HepG2 (cell line): ENCODE measurements around the gene WNT3. TPM values are rescaled to one million over a fixed set of nuclear protein-coding genes. Genes with fewer than 3 reads are reported as not detected.

Experiments used
- ATAC-seq: fragments of 200-7000 bp; cut with Tn5 transposase; 3 replicates; pipeline ENCODE4 v1.9.1; 2020; ENCODE audit warnings: mild to moderate bottlenecking, moderate library complexity
- BruUV-seq: library from RNA; stranded (reverse); fragments of 400-500 nt; replicated peaks from 2 replicates; lab custom pipeline; 2021; lab: Mats Ljungman, UMichigan
- CTCF ChIA-PET: fragments of 300-600 bp; formaldehyde crosslinking; extraction: SDS; loops from one replicate; lab custom pipeline; 2021; ENCODE audit warnings: low total read pairs, inconsistent platforms, low intra/inter-chr PET ratio; lab: Yijun Ruan, JAX
- POLR2A ChIA-PET: fragments of 350-600 bp; sonication (Branson Sonifier 250); formaldehyde crosslinking; loops from one replicate; lab custom pipeline; 2020; ENCODE audit warnings: antibody characterized with exemption, inconsistent platforms; lab: Yijun Ruan, JAX
- DNase-seq: peaks from one replicate; pipeline ENCODE4 v3.0.0-alpha.2; 2015; ENCODE audit warnings: low spot score
- FAIRE-seq: peaks from 3 replicates; lab custom pipeline; 2011; peaks lifted over from hg19 to GRCh38; lab: Jason Lieb, UNC
- H2AFZ ChIP-seq: one replicate; pipeline ENCODE4 v1.6.1; 2011; ENCODE audit warnings: low read length, inconsistent platforms
- H3K27ac ChIP-seq: fragments of 300-600 bp; 3 replicates; pipeline ENCODE4 v1.8.0; 2011; ENCODE audit warnings: mixed run types, mild to moderate bottlenecking, mixed read lengths, low read length, inconsistent platforms; ENCODE audit not compliant: insufficient read depth; ENCODE audit errors: extremely low read length
- H3K27me3 ChIP-seq, 2 experiments: fragments of 200-600 bp in 1 of 2; 2 replicates in 1 of 2; 3 replicates in 1 of 2; pipeline versions ENCODE4 v1.6.0 to v1.8.0; 2011; ENCODE audit warnings: low read length in 2 of 2, mild to moderate bottlenecking in 2 of 2, moderate library complexity in 2 of 2, inconsistent platforms in 1 of 2; ENCODE audit not compliant: insufficient read depth in 2 of 2, control insufficient read depth in 1 of 2
- H3K36me3 ChIP-seq, 2 experiments: fragments of 200-600 bp in 1 of 2; replicated peaks in 1 of 2; 2 replicates in 1 of 2; 3 replicates in 1 of 2; pipeline versions ENCODE4 v1.5.1 to v1.8.0; 2011; ENCODE audit warnings: low read length in 2 of 2, inconsistent platforms in 1 of 2; ENCODE audit not compliant: insufficient read depth in 2 of 2, control insufficient read depth in 1 of 2
- H3K4me1 ChIP-seq: 2 replicates; pipeline ENCODE4 v1.5.1; 2012; ENCODE audit warnings: low read length, inconsistent platforms; ENCODE audit not compliant: insufficient read depth
- H3K4me2 ChIP-seq: 2 replicates; pipeline ENCODE4 v1.6.0; 2011; ENCODE audit warnings: low read depth, low read length, inconsistent platforms
- H3K4me3 ChIP-seq, 3 experiments: fragments of 200-600 bp in 1 of 3; sonication (generic), shearing (Covaris generic) in 1 of 3; replicated peaks in 1 of 3; 2 replicates each; pipeline ENCODE4 v1.5.1; 2011 to 2016; ENCODE audit warnings: low read length in 3 of 3, inconsistent platforms in 2 of 3, low read depth in 2 of 3, mild to moderate bottlenecking in 2 of 3, control low read depth in 1 of 3, mixed read lengths in 1 of 3; ENCODE audit not compliant: insufficient read depth in 1 of 3
- H3K79me2 ChIP-seq: one replicate; pipeline ENCODE4 v1.6.1; 2011; ENCODE audit warnings: low read length, inconsistent platforms; ENCODE audit not compliant: insufficient read depth
- H3K9ac ChIP-seq: 2 replicates; pipeline ENCODE4 v1.6.0; 2011; ENCODE audit warnings: mild to moderate bottlenecking, low read depth, low read length, inconsistent platforms; ENCODE audit not compliant: insufficient read depth
- H3K9me3 ChIP-seq: 2 replicates; pipeline ENCODE4 v1.5.1; 2012; ENCODE audit warnings: mild to moderate bottlenecking, low read length
- H4K20me1 ChIP-seq: 2 replicates; pipeline ENCODE4 v1.6.0; 2011; ENCODE audit warnings: inconsistent platforms, mild to moderate bottlenecking, low read length, moderate library complexity; ENCODE audit not compliant: insufficient read depth
- CAMTA2 ChIP-seq: sonication (generic); formaldehyde crosslinking; IDR thresholded peaks from 2 replicates; pipeline ENCODE4 v1.4.0; 2020; ENCODE audit warnings: mild to moderate bottlenecking, missing genetic modification reagents, borderline replicate concordance
- DNMT1 ChIP-seq: sonication (generic); formaldehyde crosslinking; IDR thresholded peaks from 2 replicates; pipeline ENCODE4 v1.5.1; 2020; ENCODE audit warnings: mild to moderate bottlenecking, missing genetic modification reagents
- HOXA7 ChIP-seq: sonication (generic); formaldehyde crosslinking; IDR thresholded peaks from 2 replicates; pipeline ENCODE4 v1.8.1; 2022; ENCODE audit warnings: mild to moderate bottlenecking, missing genetic modification reagents, moderate library complexity
- MAFF ChIP-seq: IDR thresholded peaks from 2 replicates; pipeline ENCODE4 v1.6.1; 2011; ENCODE audit warnings: low read depth, low read length, improper control_type of control experiment
- NKX3-1 ChIP-seq: sonication (generic); formaldehyde crosslinking; IDR thresholded peaks from 2 replicates; pipeline ENCODE4 v1.5.0; 2020; ENCODE audit warnings: missing genetic modification reagents
- RARG ChIP-seq: sonication (generic); formaldehyde crosslinking; IDR thresholded peaks from 2 replicates; pipeline ENCODE4 v1.4.0; 2020; ENCODE audit warnings: low read depth, mild to moderate bottlenecking, missing genetic modification reagents
- SIX1 ChIP-seq: sonication (generic); formaldehyde crosslinking; IDR thresholded peaks from 2 replicates; pipeline ENCODE4 v1.4.0; 2020; ENCODE audit warnings: missing genetic modification reagents, borderline replicate concordance
- SNAPC5 ChIP-seq: sonication (generic); formaldehyde crosslinking; IDR thresholded peaks from 2 replicates; pipeline ENCODE4 v1.8.1; 2023; ENCODE audit warnings: mild to moderate bottlenecking, missing genetic modification reagents, borderline replicate concordance
- SUZ12 ChIP-seq: fragments of 150-350 bp; IDR thresholded peaks from 2 replicates; pipeline ENCODE4 v1.6.1; 2014; ENCODE audit warnings: low read depth, low read length
- THRA ChIP-seq: sonication (generic); formaldehyde crosslinking; IDR thresholded peaks from 2 replicates; pipeline ENCODE4 v1.4.0; 2020; ENCODE audit warnings: missing genetic modification reagents, borderline replicate concordance
- ZFYVE20 ChIP-seq: sonication (generic); formaldehyde crosslinking; IDR thresholded peaks from 2 replicates; pipeline ENCODE4 v1.8.0; 2023; ENCODE audit warnings: low read depth, mild to moderate bottlenecking, moderate library complexity, missing genetic modification reagents, borderline replicate concordance
- ZNF253 ChIP-seq: sonication (generic); formaldehyde crosslinking; IDR thresholded peaks from 2 replicates; pipeline ENCODE4 v1.8.0; 2022; ENCODE audit warnings: mild to moderate bottlenecking, missing genetic modification reagents, borderline replicate concordance
- ZNF501 ChIP-seq: sonication (generic); formaldehyde crosslinking; IDR thresholded peaks from 2 replicates; pipeline ENCODE4 v1.5.1; 2020; ENCODE audit warnings: mild to moderate bottlenecking, moderate library complexity, missing genetic modification reagents
- ZNF557 ChIP-seq: sonication (generic); formaldehyde crosslinking; IDR thresholded peaks from 2 replicates; pipeline ENCODE4 v1.4.0; 2020; ENCODE audit warnings: missing genetic modification reagents
- ZNF672 ChIP-seq: sonication (generic); formaldehyde crosslinking; IDR thresholded peaks from 2 replicates; pipeline ENCODE4 v1.8.1; 2022; ENCODE audit warnings: missing genetic modification reagents
- ZNF788 ChIP-seq: sonication (generic); formaldehyde crosslinking; IDR thresholded peaks from 2 replicates; pipeline ENCODE4 v1.5.0; 2020; ENCODE audit warnings: mild to moderate bottlenecking, missing genetic modification reagents, borderline replicate concordance
- WGBS: methylation state at CpG from one replicate; pipeline ENCODE4 v1.1.6; 2017; ENCODE audit warnings: low lambda C conversion rate; 5-methylcytosine and 5-hydroxymethylcytosine counted together
- in situ Hi-C: cut with HindIII; loops from 2 replicates; pipeline ENCODE4 v1.10.0; 2017; ENCODE audit warnings: low pct_unique_long_range_greater_than_20kb; ENCODE audit not compliant: extremely low pct_ligation_motif_present
- intact Hi-C: fragments of 100-400 bp; cut with micrococcal nuclease; formaldehyde crosslinking; loops from one replicate; pipeline ENCODE4 v1.10.0; 2022; ENCODE audit not compliant: unreplicated experiment
- polyA plus RNA-seq, 8 experiments: library from polyadenylated mRNA; depleted of rRNA in 3 of 8; stranded (reverse) in 7 of 8; unstranded in 1 of 8; fragments of >200 nt; fragmentation: Illumina TruSeq in 4 of 8; extraction: Trizol in 4 of 8; gene quantifications; 2 replicates each; pipeline versions ENCODE4 v1.2.1 to v1.2.3, GENCODE V29; 2011 to 2016; ENCODE audit warnings: low read depth in 4 of 8, missing spikeins in 1 of 8, mixed read lengths in 1 of 8; ENCODE audit not compliant: insufficient read depth in 1 of 8
- total RNA-seq, 5 experiments: library from RNA; depleted of rRNA; stranded (reverse); fragments of >200 nt; fragmentation: Illumina TruSeq; extraction: Trizol; gene quantifications; 2 replicates each; pipeline ENCODE4 v1.2.3, GENCODE V29; 2016; ENCODE audit warnings: low read depth in 1 of 5
- TF ChIP-seq, protein P1 (sequence below): sonication (generic); formaldehyde crosslinking; IDR thresholded peaks from 2 replicates; pipeline ENCODE4 v1.4.0; 2020; ENCODE audit warnings: missing genetic modification reagents
- TF ChIP-seq, protein P2 (sequence below): IDR thresholded peaks from 2 replicates; pipeline ENCODE4 v1.6.1; 2016; ENCODE audit warnings: control low read depth

Gene WNT3
- total and polyA plus RNA-seq, 2 of the 13 experiments (the other 11 are each of a cell fraction or from before 2014, with no cell fraction given) = 8.5 to 10.3 TPM

DNA sequence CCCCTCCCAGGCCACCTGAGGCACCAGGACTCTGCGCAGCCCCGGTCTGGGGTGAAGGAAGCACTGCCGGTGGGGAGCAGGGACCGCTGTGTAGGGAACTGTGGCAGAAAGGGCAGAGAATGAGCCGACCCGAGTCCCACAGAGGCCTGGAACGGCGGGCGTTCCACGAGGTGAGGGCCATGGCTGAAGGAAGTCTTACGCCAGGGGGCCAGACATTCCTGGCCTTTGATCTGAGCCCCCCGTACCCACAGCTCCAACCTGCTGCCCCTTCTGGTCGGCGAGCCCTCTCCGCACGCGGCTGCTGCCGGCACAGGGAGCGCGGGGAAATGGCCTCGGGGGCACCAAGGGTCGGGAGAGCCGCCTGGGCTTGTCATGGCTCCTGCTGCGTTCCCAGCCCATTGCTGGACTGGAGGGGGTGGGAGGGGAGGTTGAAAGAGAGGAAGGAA lies 1.4 kb upstream of the WNT3 start:
- ATAC-seq = peak; percentile 3; the same call in 2 of the 3 replicates
- no peak overlapping the region for H3K9ac ChIP-seq
- H3K27ac ChIP-seq = no peak overlapping the region
- CTCF ChIA-PET = no interaction called here
- H3K27me3 ChIP-seq = peaks cover 12 to 68% of the 10 kb centered on the region in 2 experiments
- no peak for DNase-seq
- WGBS = 61% methylated on average over 24 of the region's 24 CpGs
- intact Hi-C loops (no loop called here), in situ Hi-C loops (loop anchor here (5.0 kb wide), 1 partner anchor 43 kb away; no protein-coding TSS in a partner anchor)
- H2AFZ ChIP-seq = no peak overlapping the region
- POLR2A ChIA-PET = no interaction called here
- no peaks in the 10 kb centered on the region for H3K9me3 ChIP-seq
- no peak for FAIRE-seq
- H4K20me1 ChIP-seq = no peaks in the 10 kb centered on the region
- H3K4me3 ChIP-seq = peak overlapping the region in 1 of 3 experiments; percentile 74; a peak in 1 of 6 replicates
- H3K4me1 ChIP-seq = peaks cover 35% of the 10 kb centered on the region
- BruUV-seq = no TSS peak
- peak overlapping the region; percentile 82; the same call in 1 of the 2 replicates for H3K4me2 ChIP-seq
- no peaks in the 10 kb centered on the region for H3K79me2 ChIP-seq
- TF ChIP-seq ZNF788 (CRISPR knock-in tag) (0 out of 2 replicates have a peak, but pooled peaks have one; percentile 10), SIX1 (CRISPR knock-in tag) (no peak), DNMT1 (no peak), SUZ12 (no peak), CAMTA2 (no peak), ZNF501 (peak; percentile 16; the same call in 1 of the 2 replicates), THRA (CRISPR knock-in tag) (no peak), SNAPC5 (CRISPR knock-in tag) (no peak), NKX3-1 (CRISPR knock-in tag) (no peak), ZFYVE20 (CRISPR knock-in tag) (no peak), MAFF (no peak), ZNF672 (CRISPR knock-in tag) (no peak), ZNF557 (no peak), ZNF253 (CRISPR knock-in tag) (no peak), RARG (CRISPR knock-in tag) (no peak), HOXA7 (CRISPR knock-in tag) (no peak)
- TF ChIP-seq, protein P1, sequence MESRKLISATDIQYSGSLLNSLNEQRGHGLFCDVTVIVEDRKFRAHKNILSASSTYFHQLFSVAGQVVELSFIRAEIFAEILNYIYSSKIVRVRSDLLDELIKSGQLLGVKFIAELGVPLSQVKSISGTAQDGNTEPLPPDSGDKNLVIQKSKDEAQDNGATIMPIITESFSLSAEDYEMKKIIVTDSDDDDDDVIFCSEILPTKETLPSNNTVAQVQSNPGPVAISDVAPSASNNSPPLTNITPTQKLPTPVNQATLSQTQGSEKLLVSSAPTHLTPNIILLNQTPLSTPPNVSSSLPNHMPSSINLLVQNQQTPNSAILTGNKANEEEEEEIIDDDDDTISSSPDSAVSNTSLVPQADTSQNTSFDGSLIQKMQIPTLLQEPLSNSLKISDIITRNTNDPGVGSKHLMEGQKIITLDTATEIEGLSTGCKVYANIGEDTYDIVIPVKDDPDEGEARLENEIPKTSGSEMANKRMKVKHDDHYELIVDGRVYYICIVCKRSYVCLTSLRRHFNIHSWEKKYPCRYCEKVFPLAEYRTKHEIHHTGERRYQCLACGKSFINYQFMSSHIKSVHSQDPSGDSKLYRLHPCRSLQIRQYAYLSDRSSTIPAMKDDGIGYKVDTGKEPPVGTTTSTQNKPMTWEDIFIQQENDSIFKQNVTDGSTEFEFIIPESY (CRISPR knock-in tag) = peak; percentile 78
- TF ChIP-seq, protein P2, sequence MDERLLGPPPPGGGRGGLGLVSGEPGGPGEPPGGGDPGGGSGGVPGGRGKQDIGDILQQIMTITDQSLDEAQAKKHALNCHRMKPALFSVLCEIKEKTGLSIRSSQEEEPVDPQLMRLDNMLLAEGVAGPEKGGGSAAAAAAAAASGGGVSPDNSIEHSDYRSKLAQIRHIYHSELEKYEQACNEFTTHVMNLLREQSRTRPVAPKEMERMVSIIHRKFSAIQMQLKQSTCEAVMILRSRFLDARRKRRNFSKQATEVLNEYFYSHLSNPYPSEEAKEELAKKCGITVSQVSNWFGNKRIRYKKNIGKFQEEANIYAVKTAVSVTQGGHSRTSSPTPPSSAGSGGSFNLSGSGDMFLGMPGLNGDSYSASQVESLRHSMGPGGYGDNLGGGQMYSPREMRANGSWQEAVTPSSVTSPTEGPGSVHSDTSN = no peak
- no peaks in the 10 kb centered on the region for H3K36me3 ChIP-seq
